ENCODE data around the gene MT1HL1.

GRCh38 chr1:237050915-237051314 is 46.7 kb upstream of the MT1HL1 start:
- TF ChIP-seq CTCF (IDR thresholded peaks at IDR 0.05) (no peak), POLR2A (IDR thresholded peaks at IDR 0.05) (no peak)

Data from testis (tissue), 2 donors.